HT-29 (cell line): Measurements from ENCODE around the gene GYS1. TPM values are rescaled to one million over a fixed set of nuclear protein-coding genes. Genes with fewer than 3 reads are reported as not detected.

Source experiments
- DNase-seq: peaks from one replicate; pipeline ENCODE4 v3.0.0-alpha.2; 2015; ENCODE audit warnings: low spot score
- total RNA-seq: library from RNA; depleted of rRNA; stranded (reverse); fragments of >200 nt; shearing (Covaris generic); gene quantifications from 2 replicates; pipeline ENCODE4 v1.2.3, GENCODE V29; 2014

GYS1 gene
- total RNA-seq, 1 experiment from 2014 or later, result 71.5 TPM

GRCh38 chr19:48964205-48965039 is 28.7 kb downstream of the GYS1 start:
- DNase-seq, result peak; percentile 76

- peak; percentile 80 for DNase-seq
Measured at GRCh38 chr19:48963371-48964204, 29.5 kb downstream of the GYS1 start.

- no peak for DNase-seq
Measured at GRCh38 chr19:48962849-48963165, 30.3 kb downstream of the GYS1 start.

- DNase-seq, result peak; percentile 91
Measured at GRCh38 chr19:48962029-48962848, 30.9 kb downstream of the GYS1 start.

- DNase-seq, result no peak
Measured at GRCh38 chr19:48961673-48962028, 31.5 kb downstream of the GYS1 start.

- no peak for DNase-seq
Measured at GRCh38 chr19:48961051-48961649, 32.0 kb downstream of the GYS1 start.

GRCh38 chr19:48959341-48960239 is 33.5 kb downstream of the GYS1 start:
- no peak for DNase-seq

GRCh38 chr19:48958006-48958405 is 35.1 kb downstream of the GYS1 start:
- no peak for DNase-seq

- DNase-seq, result no peak
Measured at GRCh38 chr19:48955308-48955958, 37.7 kb downstream of the GYS1 start.

GRCh38 chr19:48954595-48955307 is 38.4 kb downstream of the GYS1 start, which contains the start of gene BAX:
TSS of gene BAX (plus strand) at chr19:48954875. CDS start at chr19:48954929, 54 bp downstream.
- DNase-seq, result peak; percentile 98

- DNase-seq, result no peak
Measured at GRCh38 chr19:48953990-48954594, 39.0 kb downstream of the GYS1 start.

- DNase-seq, result no peak
Measured at GRCh38 chr19:48953141-48953540, 40.0 kb downstream of the GYS1 start.

GRCh38 chr19:48950830-48951519 is 42.1 kb downstream of the GYS1 start:
- DNase-seq, result no peak

- DNase-seq, result no peak
Measured at GRCh38 chr19:48950159-48950558, 43.0 kb downstream of the GYS1 start.

- DNase-seq, result no peak
Measured at GRCh38 chr19:48947258-48947542, 45.9 kb downstream of the GYS1 start.

- no peak for DNase-seq
Measured at GRCh38 chr19:48946463-48947257, 46.4 kb downstream of the GYS1 start.

- no peak for DNase-seq
Measured at GRCh38 chr19:48945817-48946216, 47.3 kb downstream of the GYS1 start.

GRCh38 chr19:48945415-48945814 is 47.7 kb downstream of the GYS1 start:
- DNase-seq, result no peak
